IPS-NIHi7 (cell line): Measurements from ENCODE around the gene FAM25A.
"Not testable (repeated sequence)": the region's sequence is repeated elsewhere in the genome, so short reads cannot be mapped to it uniquely, and the experiment has no call there.

Source experiments
- DNase-seq: peaks from one replicate; pipeline ENCODE4 v3.0.0; 2012; ENCODE audit warnings: mixed read lengths; ENCODE audit errors: extremely low spot score

The FAM25A gene

DNA sequence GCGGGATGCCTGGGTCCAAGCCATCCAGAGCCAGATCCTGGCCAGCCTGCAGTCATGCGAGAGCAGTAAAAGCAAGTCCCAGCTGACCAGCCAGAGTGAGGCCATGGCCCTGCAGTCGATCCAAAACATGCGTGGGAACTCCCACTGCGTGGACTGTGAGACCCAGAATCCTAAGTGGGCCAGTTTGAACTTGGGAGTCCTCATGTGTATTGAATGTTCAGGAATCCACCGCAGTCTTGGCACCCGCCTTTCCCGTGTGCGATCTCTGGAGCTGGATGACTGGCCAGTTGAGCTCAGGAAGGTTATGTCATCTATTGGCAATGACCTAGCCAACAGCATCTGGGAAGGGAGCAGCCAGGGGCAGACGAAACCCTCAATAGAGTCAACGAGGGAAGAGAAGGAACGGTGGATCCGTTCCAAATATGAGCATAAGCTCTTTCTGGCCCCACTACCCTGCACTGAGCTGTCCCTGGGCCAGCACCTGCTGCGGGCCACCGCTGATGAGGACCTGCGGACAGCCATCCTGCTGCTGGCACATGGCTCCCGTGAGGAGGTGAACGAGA is 10.9 kb upstream of the FAM25A start:
- not testable (repeated sequence) for DNase-seq

DNA sequence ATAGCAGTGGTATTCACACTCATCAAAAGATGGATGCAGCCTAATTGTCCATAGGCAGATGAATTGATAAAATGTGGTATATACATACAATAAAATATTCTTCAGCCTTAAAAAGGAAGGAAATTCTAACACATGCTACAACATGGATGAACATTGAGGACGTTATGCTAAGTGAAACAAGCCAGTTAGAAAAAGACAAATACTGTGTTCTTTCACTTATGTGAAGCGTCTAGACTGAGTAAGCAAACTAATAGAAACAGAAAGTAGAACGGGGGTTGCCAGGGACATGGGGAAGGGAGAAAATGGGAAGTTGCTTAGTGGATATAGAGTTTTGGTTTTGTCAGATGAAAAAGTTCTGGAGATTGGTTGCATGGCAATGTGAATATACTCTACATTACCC is 6.6 kb upstream of the FAM25A start:
- not testable (repeated sequence) for DNase-seq

GRCh38 chr10:87014986-87015716 is 4.9 kb upstream of the FAM25A start:
- DNase-seq: not testable (repeated sequence)

DNA sequence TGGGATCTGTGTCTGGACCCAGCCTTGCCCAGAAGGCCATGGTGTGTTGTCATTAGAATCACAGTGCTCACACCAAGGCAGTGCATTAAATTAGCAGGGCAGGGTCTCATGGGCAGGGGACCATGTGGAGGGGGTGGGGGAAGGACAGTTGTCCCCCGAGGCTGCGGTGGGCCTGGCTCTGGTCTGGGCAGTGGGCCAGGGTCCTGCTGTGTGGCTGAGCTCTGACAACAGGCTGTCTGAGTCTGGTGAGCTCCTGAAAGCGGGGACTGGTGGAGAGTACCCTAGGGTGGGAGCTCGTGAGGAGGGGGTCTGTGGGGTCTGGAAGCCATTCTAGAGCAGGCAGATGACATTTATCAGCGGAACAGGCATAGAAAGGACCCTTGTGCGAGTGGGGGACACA is 2.0 kb upstream of the FAM25A start:
- not testable (repeated sequence) for DNase-seq

DNA sequence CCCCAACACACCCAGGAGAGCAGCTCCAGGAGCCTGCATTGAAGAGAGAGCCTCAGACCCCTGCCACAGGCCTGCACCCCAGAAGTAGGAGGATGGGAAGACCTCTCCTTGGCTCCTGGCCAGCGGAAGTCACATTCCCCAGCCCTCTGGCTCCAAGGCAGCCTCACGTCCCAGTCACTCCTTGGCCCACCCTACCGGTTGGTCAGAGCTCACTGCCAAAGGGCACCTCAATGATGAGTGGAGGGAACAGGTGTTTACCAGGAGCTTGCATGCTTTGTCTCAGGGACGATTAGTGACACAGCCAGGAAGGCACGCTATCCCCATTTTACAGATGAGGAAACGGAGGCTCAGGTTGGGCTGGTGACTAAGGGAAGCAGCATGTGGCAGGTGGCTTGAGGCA is 1.0 kb upstream of the FAM25A start:
- not testable (repeated sequence) for DNase-seq

GRCh38 chr10:87019504-87019903 is 590 bp upstream of the FAM25A start:
- DNase-seq: not testable (repeated sequence)

DNA sequence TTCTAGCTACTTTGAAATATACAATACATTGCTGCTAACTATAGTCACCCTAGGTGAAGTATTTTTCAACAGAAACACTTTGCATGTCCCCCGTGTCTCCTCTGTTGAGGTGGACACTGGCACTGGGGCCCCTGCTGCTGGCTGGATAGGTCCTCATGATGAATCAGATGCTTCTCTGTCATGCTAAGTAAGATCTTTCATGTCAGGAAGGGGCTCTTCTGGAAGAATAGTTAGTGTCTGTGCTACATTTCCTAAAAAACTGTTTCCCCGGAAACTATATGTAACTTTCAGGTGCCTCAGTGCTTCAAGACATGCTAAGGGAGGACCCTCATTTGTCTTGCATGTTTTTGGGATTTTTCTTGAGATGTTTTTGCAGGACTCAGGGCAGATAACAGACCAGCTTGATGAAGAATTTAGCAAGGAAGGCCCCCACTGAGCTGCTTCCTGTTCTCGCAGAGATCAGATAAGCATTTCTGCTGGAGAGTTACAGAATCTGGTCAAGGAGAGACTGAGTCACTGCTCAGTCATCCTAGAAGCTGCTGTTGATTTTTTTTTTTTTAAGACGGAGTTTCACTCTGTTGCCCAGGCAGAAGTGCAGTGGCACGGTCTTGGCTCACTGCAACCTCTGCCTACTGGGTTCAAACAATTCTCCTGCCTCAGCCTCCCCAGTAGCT is 5.3 kb downstream of the FAM25A start:
- not testable (repeated sequence) for DNase-seq

DNA sequence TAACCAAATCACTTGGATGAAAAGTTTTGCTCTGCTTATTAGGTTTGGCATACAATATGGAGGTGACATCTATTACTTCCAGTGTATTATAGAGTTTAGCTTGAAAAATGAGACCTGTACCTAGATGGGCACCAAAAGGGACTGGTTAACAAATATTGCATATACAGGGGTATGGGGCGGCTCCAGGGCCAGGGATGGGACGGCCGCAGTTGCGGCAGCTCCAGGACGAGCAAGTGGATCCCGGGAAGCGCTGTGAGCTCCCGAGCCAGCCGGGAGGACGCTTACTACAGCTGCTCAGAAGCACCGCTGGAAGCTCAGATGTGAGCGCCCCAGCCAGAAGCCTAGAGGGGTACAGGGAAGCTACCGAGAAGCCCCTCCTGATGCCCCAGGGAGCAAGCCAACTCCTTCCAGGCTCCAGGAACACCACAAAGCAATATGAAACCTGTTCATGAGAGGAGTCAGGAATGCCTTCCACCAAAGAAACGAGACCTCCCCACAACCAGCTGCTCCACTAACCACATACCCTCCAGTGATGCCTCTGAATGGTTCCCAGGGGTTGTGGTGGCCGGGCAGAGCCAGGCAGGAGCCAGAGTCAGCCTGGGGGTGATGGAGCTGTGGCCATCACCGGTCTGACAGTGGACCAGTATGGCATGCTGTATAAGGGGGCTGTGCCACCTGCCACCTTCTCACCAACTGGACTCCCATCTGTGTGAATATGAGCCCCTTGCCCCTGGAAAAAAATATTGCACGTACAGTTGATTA is 6.8 kb downstream of the FAM25A start:
- DNase-seq: not testable (repeated sequence)

- DNase-seq: not testable (repeated sequence)
These were observed 10.3 kb downstream of the FAM25A start for GRCh38 chr10:87030419-87030818.

- DNase-seq: no peak
These were observed 11.0 kb downstream of the FAM25A start for GRCh38 chr10:87030912-87031635.

DNA sequence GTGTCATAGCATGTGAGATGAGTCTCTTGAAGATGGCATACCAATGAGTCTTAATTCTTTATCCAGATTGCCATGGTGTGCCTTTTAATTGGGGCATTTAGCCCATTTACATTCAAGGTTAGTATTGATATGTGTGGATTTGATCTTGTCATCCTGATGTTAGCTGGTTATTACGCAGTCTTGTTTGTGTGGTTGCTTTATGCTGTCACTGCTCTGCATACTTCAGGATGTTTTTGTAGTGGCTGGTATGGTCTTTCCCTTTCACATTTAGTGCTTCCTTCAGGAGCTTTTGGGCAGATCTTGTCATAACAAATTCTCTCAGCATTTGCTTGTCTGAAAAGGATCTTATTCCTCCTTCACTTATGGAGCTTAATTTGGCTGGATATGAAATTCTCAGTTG is 16.5 kb downstream of the FAM25A start:
- no peak for DNase-seq

DNA sequence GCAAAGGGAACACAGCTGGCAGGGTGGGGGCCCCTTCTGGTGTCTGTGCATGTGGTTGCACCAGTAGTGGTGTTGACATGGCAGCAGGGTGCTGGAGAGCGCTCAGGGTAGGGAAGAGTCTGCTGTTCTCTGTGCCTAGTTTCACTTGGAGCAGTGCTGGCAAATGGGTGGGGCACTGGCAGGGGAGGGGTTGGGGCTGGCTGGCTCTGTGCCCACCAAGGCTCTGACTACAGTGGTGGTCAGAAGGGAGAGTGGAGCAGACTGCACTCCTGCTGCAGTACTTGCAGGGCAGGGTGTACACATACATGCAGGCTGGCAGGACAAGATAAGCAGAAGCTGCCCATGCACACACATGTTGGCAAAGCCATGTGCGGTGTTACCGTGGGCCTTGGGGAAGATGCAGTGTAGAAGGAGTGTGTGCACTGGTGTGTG is 18.2 kb downstream of the FAM25A start:
- DNase-seq: no peak

GRCh38 chr10:87038786-87039185 is 18.7 kb downstream of the FAM25A start:
- no peak for DNase-seq

- not testable (repeated sequence) for DNase-seq
These were observed 23.5 kb downstream of the FAM25A start for GRCh38 chr10:87043579-87043978.

- DNase-seq: no peak
These were observed 25.4 kb downstream of the FAM25A start for GRCh38 chr10:87045434-87045938.

GRCh38 chr10:87053111-87053510 is 33.0 kb downstream of the FAM25A start:
- no peak for DNase-seq

DNA sequence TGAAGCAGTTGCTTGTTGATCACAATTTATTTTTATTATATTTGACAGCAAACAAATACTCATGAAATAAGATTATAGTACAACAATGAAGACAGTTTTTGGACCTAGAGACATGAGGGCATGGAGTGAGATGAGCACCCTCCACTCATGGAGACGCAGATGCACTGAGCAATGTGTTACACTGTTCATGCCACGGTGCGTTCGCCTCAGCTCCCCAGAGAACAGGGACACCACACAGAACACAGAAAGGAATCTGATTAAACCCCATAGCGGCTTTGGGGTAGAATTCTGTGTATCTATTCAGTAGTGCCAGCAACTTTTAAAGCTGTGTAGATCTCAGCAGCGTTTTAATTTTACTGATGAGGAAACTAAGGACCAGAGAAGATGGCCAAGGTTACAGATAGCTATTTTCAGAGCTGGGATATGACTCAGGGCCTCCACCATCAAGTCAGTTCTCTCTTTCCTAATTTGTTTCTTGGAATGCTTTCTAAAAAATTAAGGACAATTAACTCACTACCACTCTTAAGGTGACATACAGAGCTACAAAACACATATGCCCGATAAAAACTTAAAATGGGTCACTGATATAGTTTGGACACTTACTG is 33.6 kb downstream of the FAM25A start:
- no peak for DNase-seq

GRCh38 chr10:87054373-87055295 is 34.5 kb downstream of the FAM25A start:
- DNase-seq: peak; percentile 49

- no peak for DNase-seq
These were observed 38.1 kb downstream of the FAM25A start for GRCh38 chr10:87058171-87058570.

DNA sequence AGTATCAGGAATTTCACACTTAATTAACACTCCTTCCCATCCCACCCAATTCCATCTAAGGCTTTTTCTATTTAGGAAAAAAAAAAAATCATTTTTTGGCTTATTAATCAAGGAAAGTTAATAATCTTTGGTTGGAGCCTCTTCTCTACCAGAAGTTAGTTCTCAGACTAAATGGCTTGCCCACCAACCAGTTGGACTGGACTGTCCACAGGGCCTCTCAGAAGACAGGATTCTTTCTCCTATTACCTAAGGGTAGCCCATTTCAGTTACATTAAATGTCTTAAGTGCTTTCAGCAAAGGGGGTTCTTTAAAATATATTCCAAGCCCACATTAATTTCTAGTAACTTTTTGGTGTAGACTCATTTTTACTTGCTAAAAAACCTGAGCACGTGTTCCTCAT is 39.3 kb downstream of the FAM25A start:
- no peak for DNase-seq
